Keratinocyte (primary cell): ENCODE data around the gene UBE2L5. TPM values are rescaled to one million over a fixed set of nuclear protein-coding genes. Genes with fewer than 3 reads are reported as not detected.

Experiments used
- DNase-seq: peaks from one replicate; pipeline ENCODE4 v3.0.0-alpha.2; 2011; ENCODE audit warnings: low read depth, missing footprints, low spot score
- FAIRE-seq: peaks from 2 replicates; lab custom pipeline; 2011; peaks lifted over from hg19 to GRCh38; lab: Jason Lieb, UNC
- H2AFZ ChIP-seq: 2 replicates; pipeline ENCODE4 v1.6.0; 2012; ENCODE audit warnings: low read length, control low read depth, inconsistent platforms; ENCODE audit not compliant: control insufficient read depth
- H3K27ac ChIP-seq: 2 replicates; pipeline ENCODE4 v1.5.1; 2011; ENCODE audit warnings: low read length; ENCODE audit not compliant: control insufficient read depth, insufficient read depth
- H3K27me3 ChIP-seq: 3 replicates; pipeline ENCODE4 v1.6.0; 2011; ENCODE audit warnings: low read length; ENCODE audit not compliant: control insufficient read depth, insufficient read depth; ENCODE audit errors: extremely low read depth
- H3K36me3 ChIP-seq, 2 experiments: 2 replicates in 1 of 2; 3 replicates in 1 of 2; pipeline ENCODE4 v1.5.1; 2011; ENCODE audit warnings: low read length in 2 of 2, mild to moderate bottlenecking in 1 of 2; ENCODE audit not compliant: control insufficient read depth in 2 of 2, insufficient read depth in 2 of 2; ENCODE audit errors: extremely low read depth in 1 of 2
- H3K4me1 ChIP-seq: 3 replicates; pipeline ENCODE4 v1.5.1; 2011; ENCODE audit warnings: low read length; ENCODE audit not compliant: control insufficient read depth, insufficient read depth; ENCODE audit errors: extremely low read depth
- H3K4me2 ChIP-seq: 3 replicates; pipeline ENCODE4 v1.6.0; 2011; ENCODE audit warnings: low read depth, low read length; ENCODE audit not compliant: control insufficient read depth, insufficient read depth; ENCODE audit errors: extremely low read depth
- H3K4me3 ChIP-seq, 3 experiments: fragments of 200-600 bp in 1 of 3; sonication (generic) in 1 of 3; 2 replicates in 2 of 3; 3 replicates in 1 of 3; pipeline ENCODE4 v1.5.1; 2011 to 2016; ENCODE audit warnings: low read length in 3 of 3, mild to moderate bottlenecking in 3 of 3, control low read depth in 2 of 3, inconsistent platforms in 1 of 3, low read depth in 1 of 3, mixed read lengths in 1 of 3, mixed run types in 1 of 3, moderate library complexity in 1 of 3; ENCODE audit not compliant: control insufficient read depth in 2 of 3, insufficient read depth in 2 of 3; ENCODE audit errors: extremely low read depth in 1 of 3
- H3K79me2 ChIP-seq: 2 replicates; pipeline ENCODE4 v1.6.0; 2012; ENCODE audit warnings: low read length; ENCODE audit not compliant: control insufficient read depth, insufficient read depth
- H3K9ac ChIP-seq: 3 replicates; pipeline ENCODE4 v1.6.0; 2011; ENCODE audit warnings: low read length; ENCODE audit not compliant: control insufficient read depth, insufficient read depth; ENCODE audit errors: extremely low read depth
- H3K9me1 ChIP-seq: 3 replicates; pipeline ENCODE4 v1.6.0; 2011; ENCODE audit warnings: low read length; ENCODE audit not compliant: control insufficient read depth, insufficient read depth; ENCODE audit errors: extremely low read depth
- H3K9me3 ChIP-seq: 2 replicates; pipeline ENCODE4 v1.5.1; 2012; ENCODE audit warnings: low read depth, low read length; ENCODE audit not compliant: control insufficient read depth
- H4K20me1 ChIP-seq: 3 replicates; pipeline ENCODE4 v1.6.0; 2011; ENCODE audit warnings: low read length; ENCODE audit not compliant: control insufficient read depth, insufficient read depth; ENCODE audit errors: extremely low read depth
- EZH2 ChIP-seq: IDR thresholded peaks from one replicate; pipeline ENCODE4 v1.6.1; 2012; ENCODE audit warnings: inconsistent platforms, mild to moderate bottlenecking, low read length, moderate library complexity
- dilution Hi-C: fragments of 300-500 bp; cut with MboI; formaldehyde crosslinking; loops from one replicate; pipeline ENCODE4 v1.7.0; 2020; ENCODE audit warnings: low sequenced_read_pairs; ENCODE audit not compliant: extremely low pct_ligation_motif_present
- polyA plus RNA-seq, 5 experiments: library from polyadenylated mRNA; depleted of rRNA in 3 of 5; stranded (reverse) in 3 of 5; stranded (forward) in 1 of 5; unstranded in 1 of 5; fragments of >200 nt; gene quantifications; 1 replicate in 1 of 5; 2 replicates in 3 of 5; 3 replicates in 1 of 5; pipeline versions ENCODE4 v1.2.1 to v1.2.3, GENCODE V29; 2011 to 2012; ENCODE audit warnings: missing spikeins in 2 of 5, low read depth in 1 of 5, low replicate concordance in 1 of 5
- TF ChIP-seq, protein P1 (sequence below), 3 experiments: IDR thresholded peaks in 1 of 3; conservative IDR thresholded peaks in 1 of 3; optimal IDR thresholded peaks in 1 of 3; 2 replicates in 2 of 3; 3 replicates in 1 of 3; pipeline versions ENCODE3 to v1.5.1; 2011; ENCODE audit warnings: low read length in 3 of 3, mild to moderate bottlenecking in 3 of 3, moderate library complexity in 2 of 3, control low read depth in 1 of 3, inconsistent platforms in 1 of 3; ENCODE audit not compliant: insufficient read depth in 2 of 3; ENCODE audit errors: extremely low read depth in 1 of 3

Gene UBE2L5
- polyA plus RNA-seq, 1 donor (not counting 4 experiments of a cell fraction or from before 2014, with no cell fraction given): 0.38 TPM

DNA sequence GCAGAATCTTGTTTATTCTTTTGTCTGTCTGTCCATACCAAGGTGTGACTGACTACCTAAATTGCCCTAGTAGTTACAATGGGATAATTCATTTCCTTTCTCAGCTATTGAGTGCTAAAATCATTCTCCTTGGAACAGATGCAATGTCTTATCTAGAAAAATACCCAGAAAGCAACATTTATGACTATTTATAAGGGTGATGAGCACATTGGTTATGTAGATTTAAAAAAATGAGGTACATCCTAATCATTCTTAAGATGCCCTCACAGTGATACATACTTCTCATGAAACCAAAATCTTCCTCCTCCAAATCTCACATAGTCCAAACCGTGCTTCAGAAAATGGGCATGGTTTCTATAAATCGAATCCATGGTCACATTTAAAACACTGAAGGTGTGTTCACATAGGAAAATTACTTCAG is 11.6 kb upstream of the UBE2L5 start:
- H3K27me3 ChIP-seq: no peaks in the 10 kb centered on the region
- DNase-seq (no peak), FAIRE-seq (no peak)
- no peak overlapping the region for H2AFZ ChIP-seq
- TF ChIP-seq, protein P1, sequence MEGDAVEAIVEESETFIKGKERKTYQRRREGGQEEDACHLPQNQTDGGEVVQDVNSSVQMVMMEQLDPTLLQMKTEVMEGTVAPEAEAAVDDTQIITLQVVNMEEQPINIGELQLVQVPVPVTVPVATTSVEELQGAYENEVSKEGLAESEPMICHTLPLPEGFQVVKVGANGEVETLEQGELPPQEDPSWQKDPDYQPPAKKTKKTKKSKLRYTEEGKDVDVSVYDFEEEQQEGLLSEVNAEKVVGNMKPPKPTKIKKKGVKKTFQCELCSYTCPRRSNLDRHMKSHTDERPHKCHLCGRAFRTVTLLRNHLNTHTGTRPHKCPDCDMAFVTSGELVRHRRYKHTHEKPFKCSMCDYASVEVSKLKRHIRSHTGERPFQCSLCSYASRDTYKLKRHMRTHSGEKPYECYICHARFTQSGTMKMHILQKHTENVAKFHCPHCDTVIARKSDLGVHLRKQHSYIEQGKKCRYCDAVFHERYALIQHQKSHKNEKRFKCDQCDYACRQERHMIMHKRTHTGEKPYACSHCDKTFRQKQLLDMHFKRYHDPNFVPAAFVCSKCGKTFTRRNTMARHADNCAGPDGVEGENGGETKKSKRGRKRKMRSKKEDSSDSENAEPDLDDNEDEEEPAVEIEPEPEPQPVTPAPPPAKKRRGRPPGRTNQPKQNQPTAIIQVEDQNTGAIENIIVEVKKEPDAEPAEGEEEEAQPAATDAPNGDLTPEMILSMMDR (optimal IDR thresholded peaks at IDR 0.05 in 1 of 3, IDR thresholded peaks at IDR 0.05 in 1 of 3, conservative IDR thresholded peaks at IDR 0.05 in 1 of 3; ENCODE audit: extremely low read depth in 1 of 3, insufficient read depth in 2 of 3, low read length in 3 of 3): no peak
- TF ChIP-seq EZH2: no peak
- dilution Hi-C loops: no loop called here
- H3K9me3 ChIP-seq: no peaks in the 10 kb centered on the region
- H3K27ac ChIP-seq: no peak overlapping the region
- no peak overlapping the region for H3K9ac ChIP-seq
- H3K36me3 ChIP-seq: no peaks in the 10 kb centered on the region
- no peak overlapping the region for H3K4me2 ChIP-seq
- H3K79me2 ChIP-seq: no peaks in the 10 kb centered on the region
- peaks cover 16% of the 10 kb centered on the region for H3K4me1 ChIP-seq
- H3K9me1 ChIP-seq: no peaks in the 10 kb centered on the region
- H3K4me3 ChIP-seq: no peak overlapping the region
- H4K20me1 ChIP-seq: no peaks in the 10 kb centered on the region

DNA sequence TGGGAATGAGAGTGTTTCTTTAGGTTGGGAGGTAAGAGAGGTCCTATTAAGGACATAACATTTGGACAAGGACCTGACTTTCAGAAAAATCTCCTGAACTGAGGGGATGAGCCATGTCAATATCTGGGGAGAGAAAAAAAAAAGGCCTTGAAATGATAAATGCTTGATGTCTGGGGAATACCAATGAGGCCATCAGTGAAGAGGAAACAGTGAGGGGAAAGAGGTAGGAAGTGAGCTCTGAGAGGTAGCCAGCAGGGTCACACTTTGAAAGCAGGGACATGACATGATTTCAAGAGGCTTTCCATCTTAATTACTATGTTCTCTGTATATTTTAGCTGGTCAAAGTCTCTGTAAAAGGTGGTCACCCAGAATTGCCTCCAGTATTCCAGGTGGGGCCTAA is 9.9 kb upstream of the UBE2L5 start:
- no peak for FAIRE-seq
- no peak overlapping the region for H3K4me2 ChIP-seq

More for the DNA sequence above, 9.9 kb upstream of the UBE2L5 start:
- no peaks in the 10 kb centered on the region for H3K79me2 ChIP-seq
- H3K4me3 ChIP-seq: no peak overlapping the region
- peaks cover 16% of the 10 kb centered on the region for H3K4me1 ChIP-seq
- no peaks in the 10 kb centered on the region for H3K36me3 ChIP-seq
- DNase-seq: no peak
- H2AFZ ChIP-seq: no peak overlapping the region
- dilution Hi-C loops: no loop called here
- no peaks in the 10 kb centered on the region for H3K9me1 ChIP-seq
- H4K20me1 ChIP-seq: no peaks in the 10 kb centered on the region
- no peak overlapping the region for H3K27ac ChIP-seq
- no peaks in the 10 kb centered on the region for H3K27me3 ChIP-seq
- no peak for TF ChIP-seq EZH2
- TF ChIP-seq, protein P1 (optimal IDR thresholded peaks at IDR 0.05 in 1 of 3, IDR thresholded peaks at IDR 0.05 in 1 of 3, conservative IDR thresholded peaks at IDR 0.05 in 1 of 3; ENCODE audit: extremely low read depth in 1 of 3, insufficient read depth in 2 of 3, low read length in 3 of 3): no peak
- no peak overlapping the region for H3K9ac ChIP-seq
- H3K9me3 ChIP-seq: no peaks in the 10 kb centered on the region
